Esophagus muscularis mucosa (tissue), 3 donors: ENCODE results near the gene PXDN.

Experiments used
- CTCF ChIP-seq, 3 experiments: fragments of 200-600 bp in 2 of 3; fragments of 450-650 bp in 1 of 3; sonication (generic) in 2 of 3; IDR thresholded peaks; one replicate each; pipeline ENCODE4 v1.5.1; 2017 to 2019; ENCODE audit warnings: antibody characterized with exemption in 3 of 3, mild to moderate bottlenecking in 2 of 3, moderate library complexity in 1 of 3
- POLR2A ChIP-seq: fragments of 450-650 bp; IDR thresholded peaks from one replicate; pipeline ENCODE4 v1.6.1; 2017; ENCODE audit warnings: antibody characterized with exemption, moderate library complexity, mild to moderate bottlenecking, low read depth

- TF ChIP-seq CTCF (IDR thresholded peaks at IDR 0.05) = no peak
- no peak for TF ChIP-seq POLR2A
Measured at GRCh38 chr2:1632002-1632348, 112.3 kb downstream of the PXDN start.
